ENCODE data around the gene CPT2.

DNA sequence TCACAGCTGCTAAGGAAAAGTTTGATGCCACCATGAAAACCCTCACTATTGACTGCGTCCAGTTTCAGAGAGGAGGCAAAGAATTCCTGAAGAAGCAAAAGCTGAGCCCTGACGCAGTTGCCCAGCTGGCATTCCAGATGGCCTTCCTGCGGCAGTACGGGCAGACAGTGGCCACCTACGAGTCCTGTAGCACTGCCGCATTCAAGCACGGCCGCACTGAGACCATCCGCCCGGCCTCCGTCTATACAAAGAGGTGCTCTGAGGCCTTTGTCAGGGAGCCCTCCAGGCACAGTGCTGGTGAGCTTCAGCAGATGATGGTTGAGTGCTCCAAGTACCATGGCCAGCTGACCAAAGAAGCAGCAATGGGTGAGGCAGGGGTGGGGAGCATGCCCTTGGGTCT lies 14.3 kb downstream of the CPT2 start:
- TF ChIP-seq POLR2A (IDR thresholded peaks at IDR 0.05; ENCODE audit: low read depth), result no peak
- TF ChIP-seq, protein P1, sequence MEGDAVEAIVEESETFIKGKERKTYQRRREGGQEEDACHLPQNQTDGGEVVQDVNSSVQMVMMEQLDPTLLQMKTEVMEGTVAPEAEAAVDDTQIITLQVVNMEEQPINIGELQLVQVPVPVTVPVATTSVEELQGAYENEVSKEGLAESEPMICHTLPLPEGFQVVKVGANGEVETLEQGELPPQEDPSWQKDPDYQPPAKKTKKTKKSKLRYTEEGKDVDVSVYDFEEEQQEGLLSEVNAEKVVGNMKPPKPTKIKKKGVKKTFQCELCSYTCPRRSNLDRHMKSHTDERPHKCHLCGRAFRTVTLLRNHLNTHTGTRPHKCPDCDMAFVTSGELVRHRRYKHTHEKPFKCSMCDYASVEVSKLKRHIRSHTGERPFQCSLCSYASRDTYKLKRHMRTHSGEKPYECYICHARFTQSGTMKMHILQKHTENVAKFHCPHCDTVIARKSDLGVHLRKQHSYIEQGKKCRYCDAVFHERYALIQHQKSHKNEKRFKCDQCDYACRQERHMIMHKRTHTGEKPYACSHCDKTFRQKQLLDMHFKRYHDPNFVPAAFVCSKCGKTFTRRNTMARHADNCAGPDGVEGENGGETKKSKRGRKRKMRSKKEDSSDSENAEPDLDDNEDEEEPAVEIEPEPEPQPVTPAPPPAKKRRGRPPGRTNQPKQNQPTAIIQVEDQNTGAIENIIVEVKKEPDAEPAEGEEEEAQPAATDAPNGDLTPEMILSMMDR (IDR thresholded peaks at IDR 0.05), result no peak
- no peak for TF ChIP-seq POLR2AphosphoS5 (IDR thresholded peaks at IDR 0.05)
